NCI-H128 (cell line): ENCODE measurements around the gene CRTC1.
"Not testable (repeated sequence)": the region's sequence is repeated elsewhere in the genome, so short reads cannot be mapped to it uniquely, and the experiment has no call there.

Experiments used
- DNase-seq: peaks from one replicate; lab custom pipeline; 2025; ENCODE audit not compliant: unreplicated experiment; lab: John Stamatoyannopoulos, UW

CRTC1 gene

DNA sequence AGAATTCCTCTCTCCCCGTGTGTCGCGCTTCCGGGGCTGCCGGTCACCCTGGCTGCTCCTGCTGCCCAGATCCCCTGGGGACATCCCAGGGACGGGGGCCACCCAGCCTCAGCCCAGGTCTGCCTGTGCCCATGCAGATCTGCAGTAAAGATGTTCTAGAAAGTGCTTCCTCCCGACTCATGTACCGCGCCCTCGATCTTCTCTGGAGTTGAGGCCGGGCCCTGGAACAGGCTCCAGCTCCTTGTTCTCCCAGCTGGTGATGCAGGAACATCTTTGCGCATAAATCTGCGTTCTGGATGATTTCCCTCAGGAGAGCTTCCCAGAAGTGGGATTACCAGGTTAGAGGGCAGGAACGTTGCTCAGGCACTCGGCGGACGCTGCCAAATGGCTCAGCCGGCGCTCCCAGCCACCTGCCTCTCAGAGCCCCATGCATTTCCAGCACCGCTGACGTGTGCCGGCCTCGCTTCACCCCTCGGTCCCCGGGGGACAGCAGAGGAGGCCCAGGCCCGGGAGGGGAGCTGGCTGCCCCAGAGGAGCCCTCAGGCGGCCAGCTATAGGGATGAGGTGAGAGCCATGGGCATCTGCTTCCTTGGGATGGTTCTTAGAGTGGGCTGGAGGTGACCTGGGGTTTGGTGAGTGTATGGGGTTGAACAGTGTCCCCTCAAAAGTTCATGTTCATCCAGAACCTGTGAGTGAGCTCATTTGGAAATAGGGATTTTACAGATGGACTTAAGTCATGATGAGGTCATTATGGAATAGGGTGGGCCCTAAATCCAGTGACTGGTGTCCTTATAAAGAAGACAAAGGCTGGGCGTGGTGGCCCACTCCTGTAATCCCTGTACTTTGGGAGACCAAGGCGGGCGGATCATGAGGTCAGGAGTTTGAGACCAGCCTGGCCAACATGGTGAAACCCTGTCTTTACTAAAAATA is 42.6 kb downstream of the CRTC1 start:
- DNase-seq = no peak

GRCh38 chr19:18726846-18727245 is 43.4 kb downstream of the CRTC1 start:
- DNase-seq = no peak

DNA sequence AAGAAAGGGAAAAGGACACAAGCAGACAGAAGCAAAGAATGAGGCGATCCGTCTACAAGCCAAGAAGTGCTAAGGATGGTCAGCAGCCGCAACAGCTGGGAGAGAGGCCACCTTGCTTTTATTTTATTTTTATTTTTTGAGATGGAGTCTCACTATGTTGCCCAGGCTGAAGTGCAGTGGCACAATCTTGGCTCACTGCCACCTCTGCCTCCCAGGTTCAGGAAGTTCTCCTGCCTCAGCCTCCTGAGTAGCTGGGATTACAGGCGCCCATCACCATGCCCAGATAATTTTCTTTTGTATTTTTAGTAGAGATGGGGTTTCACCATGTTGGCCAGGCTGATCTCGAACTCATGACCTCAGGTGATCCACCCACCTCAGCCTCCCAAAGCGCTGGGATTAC is 44.1 kb downstream of the CRTC1 start:
- not testable (repeated sequence) for DNase-seq

GRCh38 chr19:18729933-18730530 is 46.6 kb downstream of the CRTC1 start:
- DNase-seq = no peak

DNA sequence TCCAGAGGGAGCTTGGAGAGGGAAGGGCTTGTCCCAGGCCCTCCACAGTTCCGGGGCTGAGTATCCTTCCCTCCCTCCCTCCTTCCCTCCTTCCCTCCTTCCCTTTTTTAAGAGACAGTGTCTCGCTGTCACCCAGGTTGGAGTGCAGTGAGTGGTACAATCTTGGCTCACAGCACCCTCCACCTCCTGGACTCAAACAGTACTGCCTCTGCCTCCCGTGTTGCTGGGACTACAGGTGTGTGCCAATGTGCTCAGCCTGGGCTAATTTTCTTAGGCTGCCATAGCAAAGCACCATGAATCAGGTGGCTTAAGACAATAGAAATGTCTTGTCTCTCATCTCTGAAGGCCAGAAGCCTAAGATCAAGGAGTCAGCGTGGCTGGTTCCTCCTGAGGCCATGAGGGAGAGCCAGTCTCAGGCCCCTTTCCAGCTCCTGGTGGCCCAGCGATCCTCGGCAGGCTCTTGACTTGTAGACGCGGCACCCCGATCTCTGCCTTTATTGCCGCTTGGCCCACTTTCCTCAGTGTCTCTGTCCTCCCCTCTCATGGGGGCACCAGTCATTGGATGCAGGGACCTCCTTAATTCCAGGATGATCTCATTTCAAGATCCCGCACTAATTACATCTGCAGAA is 47.5 kb downstream of the CRTC1 start:
- DNase-seq = no peak

DNA sequence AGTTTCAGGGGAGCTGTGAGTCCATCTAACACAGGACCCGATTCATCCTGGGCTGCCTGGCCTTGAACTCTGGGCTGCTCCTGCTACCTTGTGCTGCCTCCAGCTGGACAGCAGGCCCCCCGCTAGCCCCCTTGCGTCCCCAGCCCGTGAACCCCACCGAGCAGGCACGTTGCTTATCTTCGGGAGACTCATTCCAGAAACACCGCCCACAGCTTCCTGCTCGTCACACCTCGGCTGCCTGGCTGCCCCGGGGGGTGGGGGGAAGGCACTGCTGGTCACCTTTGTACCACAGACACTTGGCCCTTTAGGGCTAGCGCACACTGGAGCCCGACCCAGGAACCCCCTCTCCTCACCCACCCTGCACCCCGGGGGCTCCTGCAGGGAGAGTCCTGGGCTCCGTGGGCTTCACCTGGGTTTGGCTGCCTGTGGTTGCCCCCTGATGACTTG is 48.1 kb downstream of the CRTC1 start:
- no peak for DNase-seq

DNA sequence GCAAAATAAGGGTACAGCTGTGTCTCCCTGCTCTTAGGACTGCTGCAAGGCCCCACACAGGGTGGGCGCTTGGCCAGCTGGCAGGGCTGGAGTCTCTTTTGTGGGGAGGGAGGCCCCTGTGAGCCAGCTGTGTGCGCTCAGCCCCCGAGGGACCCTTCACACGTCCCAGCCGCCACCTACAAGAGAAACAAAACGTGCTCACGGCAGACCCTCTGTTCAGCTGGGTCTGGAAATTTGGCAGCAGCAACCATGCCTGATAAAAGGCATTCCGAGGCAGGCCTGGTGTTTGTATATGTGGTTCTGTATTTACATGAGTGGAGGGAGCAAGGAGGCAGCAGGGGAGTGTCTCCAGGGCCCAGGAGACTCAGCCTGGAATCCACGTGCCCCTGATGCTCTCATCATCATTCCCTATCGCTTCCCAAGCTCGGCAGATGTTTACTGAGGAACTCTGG is 49.7 kb downstream of the CRTC1 start:
- DNase-seq = no peak

GRCh38 chr19:18733762-18734332 is 50.4 kb downstream of the CRTC1 start:
- not testable (repeated sequence) for DNase-seq

DNA sequence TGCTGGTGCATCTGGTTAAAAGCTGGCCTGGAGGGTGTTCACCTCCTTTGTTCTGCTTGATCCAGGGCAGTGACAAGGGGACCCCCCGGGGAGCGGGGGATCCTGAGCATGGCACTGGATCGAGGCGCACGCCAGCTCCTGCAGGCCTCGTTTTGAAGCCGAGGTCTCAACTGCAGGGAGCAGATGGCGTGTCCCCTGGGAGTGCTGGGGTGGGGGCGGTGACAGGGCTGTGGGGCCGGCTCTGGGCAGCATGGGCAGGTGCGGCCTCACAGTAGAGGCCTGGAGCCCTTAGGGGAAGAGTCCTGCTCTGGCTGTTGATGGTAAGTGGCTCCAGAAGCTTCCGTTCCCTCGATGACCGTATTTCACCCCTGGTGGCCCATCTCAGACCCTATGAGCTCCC is 51.8 kb downstream of the CRTC1 start:
- no peak for DNase-seq

- no peak for DNase-seq
Observed at GRCh38 chr19:18735752-18736151, 52.3 kb downstream of the CRTC1 start.

DNA sequence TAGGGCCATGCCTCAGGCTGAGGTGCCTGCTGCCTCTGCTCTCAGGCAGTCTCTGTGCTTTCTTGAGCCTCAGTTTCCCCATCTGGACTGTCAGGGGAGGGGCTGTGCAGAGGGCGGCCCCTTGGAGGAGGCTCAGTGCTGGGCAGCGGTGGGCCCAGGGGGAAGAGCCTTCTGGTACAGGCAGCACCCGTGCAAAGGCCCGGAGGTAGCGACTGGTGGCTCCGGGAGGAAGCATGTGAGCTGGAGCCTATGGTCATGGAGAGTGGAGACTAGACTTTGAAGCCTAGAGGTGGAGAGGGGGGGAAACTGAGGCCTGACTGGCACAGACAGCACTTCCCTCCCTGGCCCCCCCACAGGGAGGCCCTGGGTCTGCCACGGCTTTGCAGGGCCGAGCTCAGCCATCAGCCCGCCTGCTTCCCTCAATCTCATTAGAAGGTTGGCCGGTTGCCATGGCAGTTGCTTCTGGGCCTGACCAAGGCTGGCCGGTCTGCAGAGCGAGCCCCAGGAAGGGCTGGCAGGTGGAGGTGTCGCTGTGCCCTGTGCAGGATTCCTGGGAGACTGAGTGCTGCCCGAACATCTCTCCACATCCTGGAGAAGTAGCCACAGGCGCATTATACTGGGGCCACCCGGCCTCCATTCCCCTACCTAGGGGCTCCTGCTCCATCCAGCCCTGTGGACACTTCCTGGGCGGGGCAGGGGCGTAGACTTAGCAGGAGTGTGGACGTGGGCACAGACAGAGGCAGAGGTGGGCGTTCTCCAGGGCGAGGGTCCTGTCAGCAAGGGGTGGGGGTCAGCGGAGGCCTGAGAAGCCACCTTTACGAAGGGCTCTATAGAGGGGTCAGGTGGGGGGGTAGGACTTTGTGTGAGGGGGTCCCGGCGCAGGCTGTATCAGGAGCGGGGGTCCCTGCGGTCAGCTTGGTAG is 53.2 kb downstream of the CRTC1 start:
- DNase-seq = no peak

DNA sequence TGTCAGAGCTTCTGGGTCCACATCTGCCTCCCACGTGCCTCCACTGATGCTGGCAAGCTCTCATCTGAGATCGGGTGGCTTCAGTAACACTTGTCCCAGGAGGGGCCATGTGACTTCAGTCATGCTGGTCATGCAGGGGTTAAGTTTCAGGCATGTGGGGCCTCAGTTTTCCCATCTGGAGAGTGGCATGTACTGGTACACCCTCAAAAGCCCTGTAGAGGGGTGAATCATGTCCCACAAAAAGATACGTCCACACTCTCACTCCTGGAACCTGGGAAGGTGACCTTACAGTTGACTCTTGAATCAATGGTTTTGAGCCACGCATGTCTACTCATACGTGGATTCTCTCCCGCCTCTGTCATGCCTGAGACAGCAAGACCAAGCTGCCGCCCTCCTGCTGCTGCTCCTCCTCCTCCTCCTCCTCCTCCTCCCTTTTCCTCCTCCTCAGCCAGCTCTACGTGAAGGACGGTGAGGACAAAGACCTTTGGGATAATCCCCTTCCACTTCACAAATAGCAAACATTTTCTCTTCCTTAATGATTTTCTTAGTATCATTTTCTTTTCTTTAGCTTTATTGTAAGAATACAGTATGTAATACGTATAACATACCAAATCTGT is 54.0 kb downstream of the CRTC1 start:
- DNase-seq = no peak

GRCh38 chr19:18737954-18738351 is 54.5 kb downstream of the CRTC1 start:
- no peak for DNase-seq

DNA sequence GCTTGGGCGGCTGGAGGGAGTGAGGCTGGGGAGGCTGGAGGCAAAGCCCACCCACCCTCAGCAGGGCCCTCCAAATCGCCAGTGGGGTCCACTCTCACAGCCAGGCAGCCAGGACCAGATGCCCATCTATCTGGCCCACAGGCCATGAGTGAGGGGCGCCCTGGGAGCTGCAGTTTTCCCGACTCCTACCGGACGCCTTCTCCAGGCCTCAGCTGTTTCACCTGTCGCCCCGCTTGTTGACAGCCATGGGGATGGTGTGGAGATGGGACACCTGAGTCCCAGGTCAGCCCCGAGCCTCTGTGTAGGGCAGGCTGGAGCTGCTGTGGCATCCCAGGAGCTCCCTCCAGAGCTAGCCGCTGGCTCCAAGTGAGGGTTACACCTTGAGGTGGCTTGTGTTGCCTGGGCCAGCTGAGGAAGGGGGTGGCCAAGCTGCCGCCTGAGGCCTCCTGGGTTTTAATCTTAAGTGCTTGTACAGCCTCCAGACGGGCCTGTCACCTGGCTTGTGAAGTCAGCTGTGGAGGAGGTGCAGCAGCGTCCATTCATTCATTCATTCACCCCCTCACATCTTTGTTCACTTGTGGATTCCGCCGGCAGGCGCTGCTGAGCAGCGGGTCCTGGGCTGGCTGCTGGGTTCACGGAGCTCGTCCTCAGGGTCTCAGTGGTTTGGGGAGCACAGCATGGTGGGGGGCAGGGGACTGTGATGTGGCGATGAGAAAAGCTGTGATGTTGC is 55.6 kb downstream of the CRTC1 start:
- DNase-seq = no peak

DNA sequence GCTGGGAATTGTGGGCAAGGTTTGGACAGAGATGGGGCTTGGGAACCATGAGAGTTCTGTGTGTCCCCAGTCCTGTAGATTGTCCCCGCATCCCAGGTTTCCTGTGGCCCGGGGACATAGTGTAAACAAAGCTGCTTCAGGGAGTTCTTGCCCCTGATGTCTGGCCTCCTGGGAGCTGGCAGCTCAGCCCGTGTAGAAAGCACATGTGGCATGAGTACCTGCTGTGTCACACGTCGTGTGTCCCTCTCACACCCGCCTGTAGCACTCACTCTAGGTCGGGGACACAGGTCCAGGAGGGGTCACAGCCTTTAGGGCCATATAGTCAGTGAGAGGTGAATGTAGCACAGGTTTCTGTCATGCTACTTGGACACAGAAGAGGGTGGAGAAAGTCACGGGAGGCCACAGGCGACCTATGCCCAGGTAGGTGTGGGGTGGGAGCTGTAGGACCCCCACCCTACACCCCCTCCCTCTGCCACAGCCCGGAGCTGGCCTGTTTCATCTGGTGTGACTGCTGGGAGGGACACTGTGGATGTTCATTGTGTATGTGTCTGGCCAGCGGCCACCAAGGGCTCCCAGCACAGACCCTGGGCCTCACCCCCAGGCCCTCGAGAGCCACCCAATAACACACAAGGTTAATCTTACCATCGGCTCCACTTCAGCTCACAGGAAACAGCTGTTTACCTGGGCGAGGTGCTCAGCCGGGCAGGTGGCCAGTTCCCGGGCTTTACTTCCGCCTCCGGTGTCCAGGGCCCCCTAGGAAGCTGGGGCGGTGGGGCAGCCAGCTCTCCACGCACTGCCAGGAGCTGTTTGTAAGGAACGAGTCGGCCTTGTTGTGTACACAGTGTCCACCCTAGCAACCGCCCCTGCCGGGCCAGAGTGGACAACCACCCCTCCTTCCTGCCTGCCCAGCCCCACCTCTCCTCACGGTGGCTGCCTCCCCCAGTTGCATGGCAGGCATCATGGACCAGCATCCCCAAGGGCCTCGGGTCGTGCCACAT is 57.9 kb downstream of the CRTC1 start:
- DNase-seq = no peak

GRCh38 chr19:18742324-18742723 is 58.8 kb downstream of the CRTC1 start:
- DNase-seq = no peak

- DNase-seq = no peak
Observed at GRCh38 chr19:18742838-18743783, 59.6 kb downstream of the CRTC1 start.
